ENCODE measurements around the gene IL1R1. TPM values are rescaled to one million over a fixed set of nuclear protein-coding genes. Genes with fewer than 3 reads are reported as not detected.

IL1R1 gene
- total RNA-seq, 4 donors from 2014 or later = 20.0 to 157 (median 38.9) TPM

- Histone ChIP-seq H3K4me3 (no peak overlapping the region), H3K4me1 (no peaks in the 10 kb centered on the region), H3K27me3 (no peaks in the 10 kb centered on the region), H3K9me3 (no peaks in the 10 kb centered on the region), H3K36me3 (no peaks in the 10 kb centered on the region), H3K27ac (peak overlapping the region in 1 of 4 donors; percentile 10)
- TF ChIP-seq POLR2A (IDR thresholded peaks at IDR 0.05) = no peak
- no peak for TF ChIP-seq CTCF (IDR thresholded peaks at IDR 0.05)
- no peak for DNase-seq
Observed at GRCh38 chr2:102158011-102158755, 15.6 kb downstream of the IL1R1 start.

- Histone ChIP-seq H3K27me3 (no peaks in the 10 kb centered on the region), H3K36me3 (no peaks in the 10 kb centered on the region), H3K4me1 (no peaks in the 10 kb centered on the region), H3K9me3 (no peaks in the 10 kb centered on the region), H3K4me3 (no peak overlapping the region), H3K27ac (no peak overlapping the region)
- DNase-seq = no peak
- TF ChIP-seq POLR2A (IDR thresholded peaks at IDR 0.05) = no peak
- TF ChIP-seq CTCF (IDR thresholded peaks at IDR 0.05) = no peak
Observed at GRCh38 chr2:102159295-102159694, 16.7 kb downstream of the IL1R1 start.

GRCh38 chr2:102166189-102166845 is 23.8 kb downstream of the IL1R1 start:
- no peaks in the 10 kb centered on the region for H3K4me1 ChIP-seq
- TF ChIP-seq POLR2A (IDR thresholded peaks at IDR 0.05) (no peak), CTCF (IDR thresholded peaks at IDR 0.05) (peak in 4 of 6 experiments; percentile 3 to 49 (median 40))
- H3K4me3 ChIP-seq = no peak overlapping the region
- no peak for DNase-seq
- peak overlapping the region in 1 of 4 donors; percentile 4 for H3K27ac ChIP-seq
- no peaks in the 10 kb centered on the region for H3K27me3 ChIP-seq
- H3K36me3 ChIP-seq = no peaks in the 10 kb centered on the region
- no peaks in the 10 kb centered on the region for H3K9me3 ChIP-seq

GRCh38 chr2:102168026-102168771 is 25.7 kb downstream of the IL1R1 start:
- Histone ChIP-seq H3K4me3 (no peak overlapping the region), H3K27ac (no peak overlapping the region), H3K4me1 (no peaks in the 10 kb centered on the region), H3K27me3 (no peaks in the 10 kb centered on the region), H3K36me3 (no peaks in the 10 kb centered on the region), H3K9me3 (no peaks in the 10 kb centered on the region)
- TF ChIP-seq CTCF (IDR thresholded peaks at IDR 0.05) (no peak), POLR2A (IDR thresholded peaks at IDR 0.05) (no peak)
- no peak for DNase-seq

- no peak for DNase-seq
Observed at GRCh38 chr2:102171946-102172345, 29.4 kb downstream of the IL1R1 start.

More at GRCh38 chr2:102171946-102172345, 29.4 kb downstream of the IL1R1 start:
- Histone ChIP-seq H3K27me3 (no peaks in the 10 kb centered on the region), H3K4me1 (no peaks in the 10 kb centered on the region), H3K4me3 (no peak overlapping the region), H3K36me3 (peaks cover 0 to 6% (median 0%) of the 10 kb centered on the region in 3 donors), H3K27ac (no peak overlapping the region), H3K9me3 (no peaks in the 10 kb centered on the region)
- no peak for TF ChIP-seq CTCF (IDR thresholded peaks at IDR 0.05)
- no peak for TF ChIP-seq POLR2A (IDR thresholded peaks at IDR 0.05)
